Panc1 (cell line): ENCODE results near the gene ADISSP. TPM values are rescaled to one million over a fixed set of nuclear protein-coding genes. Genes with fewer than 3 reads are reported as not detected.

ENCODE experiments used
- ATAC-seq: fragments of 200-7000 bp; cut with Tn5 transposase; 2 replicates; pipeline ENCODE4 v1.9.1; 2020; ENCODE audit warnings: mild to moderate bottlenecking, moderate library complexity
- BruUV-seq: library from RNA; stranded (reverse); fragments of 400-500 nt; replicated peaks from 2 replicates; lab custom pipeline; 2021; lab: Mats Ljungman, UMichigan
- CTCF ChIA-PET: fragments of 300-600 bp; sonication (Branson Sonifier 250); formaldehyde crosslinking; loops from one replicate; lab custom pipeline; 2022; ENCODE audit warnings: antibody characterized with exemption; lab: Charles Lee
- POLR2A ChIA-PET: fragments of 300-600 bp; sonication (Branson Sonifier 250); formaldehyde crosslinking; loops from one replicate; lab custom pipeline; 2022; ENCODE audit warnings: antibody characterized with exemption; lab: Charles Lee
- DNase-seq: peaks from one replicate; pipeline ENCODE4 v3.0.0-alpha.2; 2010; ENCODE audit warnings: low read depth, low spot score
- H3K27ac ChIP-seq: 2 replicates; pipeline ENCODE4 v1.5.1; 2011; ENCODE audit warnings: mild to moderate bottlenecking, low read length, inconsistent platforms
- H3K27me3 ChIP-seq: fragments of 200-500 bp; sonication (Bioruptor generic); 2 replicates; pipeline ENCODE4 v1.6.0; 2014; ENCODE audit warnings: low read length, inconsistent platforms; ENCODE audit not compliant: control insufficient read depth, insufficient read depth
- H3K36me3 ChIP-seq: fragments of 200-500 bp; sonication (Bioruptor generic); 2 replicates; pipeline ENCODE4 v1.5.1; 2014; ENCODE audit warnings: inconsistent platforms, mild to moderate bottlenecking, low read length, moderate library complexity; ENCODE audit not compliant: control insufficient read depth, insufficient read depth
- H3K4me1 ChIP-seq: 2 replicates; pipeline ENCODE4 v1.5.1; 2011; ENCODE audit warnings: inconsistent platforms, mild to moderate bottlenecking, low read length, moderate library complexity; ENCODE audit not compliant: control insufficient read depth, insufficient read depth
- H3K4me3 ChIP-seq, 2 experiments: 2 replicates each; pipeline ENCODE4 v1.5.1; 2011 to 2012; ENCODE audit warnings: low read depth in 2 of 2, low read length in 2 of 2, mild to moderate bottlenecking in 2 of 2, inconsistent platforms in 1 of 2, moderate library complexity in 1 of 2
- H3K9me3 ChIP-seq: fragments of 200-500 bp; sonication (Bioruptor generic); 2 replicates; pipeline ENCODE4 v1.5.1; 2014; ENCODE audit warnings: low read depth, mild to moderate bottlenecking, inconsistent platforms, low read length, moderate library complexity; ENCODE audit not compliant: control insufficient read depth, insufficient read depth
- POLR2AphosphoS5 ChIP-seq: IDR thresholded peaks from 2 replicates; pipeline ENCODE4 v1.6.1; 2012; ENCODE audit warnings: mild to moderate bottlenecking, low read depth, low read length, moderate library complexity
- SIN3A ChIP-seq: IDR thresholded peaks from 2 replicates; pipeline ENCODE4 v1.6.1; 2012; ENCODE audit warnings: low read depth, mild to moderate bottlenecking, low read length, moderate library complexity, borderline replicate concordance; ENCODE audit not compliant: insufficient read depth
- TCF7L2 ChIP-seq: IDR thresholded peaks from 2 replicates; pipeline ENCODE4 v1.6.1; 2011; ENCODE audit warnings: mild to moderate bottlenecking, low read depth, low read length, inconsistent platforms
- in situ Hi-C: cut with HindIII; loops from 2 replicates; pipeline ENCODE4 v1.10.0; 2016; ENCODE audit warnings: low sequenced_read_pairs, low pct_unique_long_range_greater_than_20kb
- intact Hi-C: fragments of 100-400 bp; cut with micrococcal nuclease; formaldehyde crosslinking; loops from one replicate; pipeline ENCODE4 v1.10.0; 2022; ENCODE audit not compliant: unreplicated experiment
- total RNA-seq: library from RNA; stranded (reverse); gene quantifications from one replicate; pipeline ENCODE4 v1.2.1, GENCODE V29; 2021; ENCODE audit not compliant: unreplicated experiment
- TF ChIP-seq, protein P1 (sequence below): fragments of 450-650 bp; IDR thresholded peaks from 2 replicates; pipeline ENCODE4 v1.5.1; 2017; ENCODE audit warnings: mild to moderate bottlenecking
- TF ChIP-seq, protein P2 (sequence below), 2 experiments: IDR thresholded peaks; 2 replicates each; pipeline ENCODE4 v1.6.1; 2011 to 2012; ENCODE audit warnings: low read depth in 2 of 2, control low read depth in 1 of 2, low read length in 1 of 2, mild to moderate bottlenecking in 1 of 2, moderate library complexity in 1 of 2; ENCODE audit not compliant: insufficient read depth in 1 of 2

The ADISSP gene
- total RNA-seq, 1 experiment from 2014 or later: 100 TPM

DNA sequence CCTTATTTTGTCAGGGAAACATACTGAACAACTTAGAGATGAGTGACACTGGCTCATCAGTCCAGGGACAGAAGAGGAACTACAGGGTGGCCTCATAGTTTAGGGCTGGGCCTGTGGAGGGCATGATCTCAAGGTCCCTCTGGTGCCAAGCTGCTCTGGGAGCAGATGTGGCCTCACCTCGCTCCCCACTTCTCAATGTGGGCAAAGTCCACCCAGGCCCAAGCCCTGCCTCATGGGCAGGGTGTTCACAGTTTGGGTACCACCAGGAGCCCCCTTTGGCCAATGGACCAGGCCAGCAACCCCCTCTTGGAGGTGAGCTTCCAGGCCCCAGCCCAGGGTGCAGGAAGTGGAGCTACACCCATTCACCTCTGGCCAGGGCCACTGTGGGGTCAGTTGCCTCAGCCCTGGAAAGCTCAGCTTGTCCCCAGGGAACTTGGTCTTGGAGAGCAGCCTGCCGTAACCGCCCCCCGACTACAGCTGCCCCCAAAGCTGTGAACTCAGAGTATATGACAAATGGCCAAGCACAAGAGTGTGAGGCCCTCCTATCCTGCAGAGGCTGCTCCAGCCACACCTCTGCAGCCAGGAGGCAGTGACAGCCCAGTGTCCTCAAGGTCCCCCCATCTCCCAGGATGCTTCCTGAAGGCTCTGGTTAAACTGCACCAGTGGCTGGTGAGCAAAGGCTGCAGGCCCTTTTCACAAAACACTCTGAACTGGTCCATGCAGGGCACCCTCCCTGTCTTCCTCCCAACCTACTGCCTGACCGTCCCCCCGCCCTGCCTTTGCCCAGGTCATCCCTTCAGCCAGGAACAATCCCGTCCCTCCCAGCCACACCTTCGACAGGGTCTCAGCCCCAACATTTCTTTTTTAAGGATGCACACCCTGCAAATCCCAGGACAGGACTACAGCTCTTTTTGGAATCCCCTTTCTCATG, 3.6 kb downstream of the ADISSP start:
- Histone ChIP-seq H3K4me1 (peaks cover 12% of the 10 kb centered on the region), H3K27ac (no peak overlapping the region), H3K9me3 (no peaks in the 10 kb centered on the region), H3K27me3 (no peaks in the 10 kb centered on the region), H3K4me3 (no peak overlapping the region), H3K36me3 (no peaks in the 10 kb centered on the region; the same call in 1 of the 2 replicates)
- TF ChIP-seq POLR2AphosphoS5: no peak
- TF ChIP-seq, protein P1, sequence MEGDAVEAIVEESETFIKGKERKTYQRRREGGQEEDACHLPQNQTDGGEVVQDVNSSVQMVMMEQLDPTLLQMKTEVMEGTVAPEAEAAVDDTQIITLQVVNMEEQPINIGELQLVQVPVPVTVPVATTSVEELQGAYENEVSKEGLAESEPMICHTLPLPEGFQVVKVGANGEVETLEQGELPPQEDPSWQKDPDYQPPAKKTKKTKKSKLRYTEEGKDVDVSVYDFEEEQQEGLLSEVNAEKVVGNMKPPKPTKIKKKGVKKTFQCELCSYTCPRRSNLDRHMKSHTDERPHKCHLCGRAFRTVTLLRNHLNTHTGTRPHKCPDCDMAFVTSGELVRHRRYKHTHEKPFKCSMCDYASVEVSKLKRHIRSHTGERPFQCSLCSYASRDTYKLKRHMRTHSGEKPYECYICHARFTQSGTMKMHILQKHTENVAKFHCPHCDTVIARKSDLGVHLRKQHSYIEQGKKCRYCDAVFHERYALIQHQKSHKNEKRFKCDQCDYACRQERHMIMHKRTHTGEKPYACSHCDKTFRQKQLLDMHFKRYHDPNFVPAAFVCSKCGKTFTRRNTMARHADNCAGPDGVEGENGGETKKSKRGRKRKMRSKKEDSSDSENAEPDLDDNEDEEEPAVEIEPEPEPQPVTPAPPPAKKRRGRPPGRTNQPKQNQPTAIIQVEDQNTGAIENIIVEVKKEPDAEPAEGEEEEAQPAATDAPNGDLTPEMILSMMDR: no peak
- TF ChIP-seq TCF7L2: no peak
- TF ChIP-seq, protein P2, sequence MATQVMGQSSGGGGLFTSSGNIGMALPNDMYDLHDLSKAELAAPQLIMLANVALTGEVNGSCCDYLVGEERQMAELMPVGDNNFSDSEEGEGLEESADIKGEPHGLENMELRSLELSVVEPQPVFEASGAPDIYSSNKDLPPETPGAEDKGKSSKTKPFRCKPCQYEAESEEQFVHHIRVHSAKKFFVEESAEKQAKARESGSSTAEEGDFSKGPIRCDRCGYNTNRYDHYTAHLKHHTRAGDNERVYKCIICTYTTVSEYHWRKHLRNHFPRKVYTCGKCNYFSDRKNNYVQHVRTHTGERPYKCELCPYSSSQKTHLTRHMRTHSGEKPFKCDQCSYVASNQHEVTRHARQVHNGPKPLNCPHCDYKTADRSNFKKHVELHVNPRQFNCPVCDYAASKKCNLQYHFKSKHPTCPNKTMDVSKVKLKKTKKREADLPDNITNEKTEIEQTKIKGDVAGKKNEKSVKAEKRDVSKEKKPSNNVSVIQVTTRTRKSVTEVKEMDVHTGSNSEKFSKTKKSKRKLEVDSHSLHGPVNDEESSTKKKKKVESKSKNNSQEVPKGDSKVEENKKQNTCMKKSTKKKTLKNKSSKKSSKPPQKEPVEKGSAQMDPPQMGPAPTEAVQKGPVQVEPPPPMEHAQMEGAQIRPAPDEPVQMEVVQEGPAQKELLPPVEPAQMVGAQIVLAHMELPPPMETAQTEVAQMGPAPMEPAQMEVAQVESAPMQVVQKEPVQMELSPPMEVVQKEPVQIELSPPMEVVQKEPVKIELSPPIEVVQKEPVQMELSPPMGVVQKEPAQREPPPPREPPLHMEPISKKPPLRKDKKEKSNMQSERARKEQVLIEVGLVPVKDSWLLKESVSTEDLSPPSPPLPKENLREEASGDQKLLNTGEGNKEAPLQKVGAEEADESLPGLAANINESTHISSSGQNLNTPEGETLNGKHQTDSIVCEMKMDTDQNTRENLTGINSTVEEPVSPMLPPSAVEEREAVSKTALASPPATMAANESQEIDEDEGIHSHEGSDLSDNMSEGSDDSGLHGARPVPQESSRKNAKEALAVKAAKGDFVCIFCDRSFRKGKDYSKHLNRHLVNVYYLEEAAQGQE (IDR thresholded peaks at IDR 0.05; ENCODE audit: insufficient read depth in 1 of 2, low read depth in 2 of 2, low read length in 1 of 2): no peak
- no peak for TF ChIP-seq SIN3A
- CTCF ChIA-PET: no interaction called here
- ATAC-seq (no peak), DNase-seq (no peak)
- BruUV-seq: no TSS peak
- in situ Hi-C loops: no loop called here
- POLR2A ChIA-PET: no interaction called here
- intact Hi-C loops: no loop called here

DNA sequence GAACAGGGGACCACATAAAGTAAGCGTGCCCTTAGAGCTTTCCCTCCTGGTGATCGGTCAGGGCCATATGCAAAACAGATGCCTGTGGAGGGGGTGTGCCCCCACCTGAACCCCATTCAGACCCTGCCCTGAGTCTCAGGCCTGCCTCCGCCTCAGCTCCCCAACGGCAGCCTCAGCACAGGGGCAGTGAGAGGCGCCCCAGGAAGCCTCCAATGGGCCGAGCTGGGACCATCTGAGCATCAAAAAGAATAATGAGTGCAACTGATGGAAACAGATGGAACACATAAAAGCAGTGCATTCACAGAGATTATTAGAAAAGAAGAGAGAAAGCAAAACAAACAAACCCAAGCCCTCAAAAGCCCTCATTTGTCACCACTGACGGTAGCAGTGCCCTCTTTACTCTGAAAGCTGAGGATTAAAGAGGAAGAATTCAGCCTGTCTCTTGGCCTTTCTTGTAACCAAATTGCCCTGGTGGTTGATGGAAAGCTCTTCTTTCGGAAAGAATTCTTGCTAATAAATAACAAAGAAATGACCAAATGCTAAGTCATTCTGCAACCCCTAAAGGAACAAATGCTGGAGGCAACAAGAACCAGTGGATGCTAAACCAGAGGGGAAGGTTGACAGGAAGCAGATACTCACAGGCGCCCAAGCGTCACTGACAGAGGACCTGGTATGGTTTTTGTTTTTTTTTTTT, 6.8 kb downstream of the ADISSP start:
- POLR2A ChIA-PET: no interaction called here
- TF ChIP-seq TCF7L2: no peak
- no peak for TF ChIP-seq SIN3A
- no TSS peak for BruUV-seq
- no peak overlapping the region for H3K27ac ChIP-seq
- intact Hi-C loops: no loop called here
- H3K27me3 ChIP-seq: no peaks in the 10 kb centered on the region
- H3K36me3 ChIP-seq: no peaks in the 10 kb centered on the region
- DNase-seq (no peak), ATAC-seq (no peak)
- CTCF ChIA-PET: no interaction called here
- peaks cover 5% of the 10 kb centered on the region for H3K4me1 ChIP-seq
- H3K9me3 ChIP-seq: no peaks in the 10 kb centered on the region
- in situ Hi-C loops: no loop called here
- no peak overlapping the region for H3K4me3 ChIP-seq
